BE2C (cell line): ENCODE data around the gene ADSS1.
A peak's percentile ranks its signal among the peaks of the same experiment; 100 is the strongest.

Experiments
- DNase-seq: peaks from one replicate; pipeline ENCODE4 v3.0.0-alpha.2; 2020
- H3K27me3 ChIP-seq: fragments of 250-450 bp; sonication (Bioruptor Pico); 2 replicates; pipeline ENCODE4 v1.5.1; 2020; ENCODE audit warnings: mild to moderate bottlenecking
- H3K36me3 ChIP-seq: fragments of 250-450 bp; sonication (Bioruptor Pico); 2 replicates; pipeline ENCODE4 v1.5.1; 2020; ENCODE audit warnings: mild to moderate bottlenecking
- H3K4me1 ChIP-seq: fragments of 250-450 bp; sonication (Bioruptor Pico); 2 replicates; pipeline ENCODE4 v1.5.1; 2020
- H3K4me3 ChIP-seq: 2 replicates; pipeline ENCODE4 v1.5.1; 2011; ENCODE audit warnings: low read depth, low read length
- H3K9me3 ChIP-seq: fragments of 250-450 bp; sonication (Bioruptor Pico); 2 replicates; pipeline ENCODE4 v1.5.1; 2020
- TF ChIP-seq, protein P1 (sequence below): IDR thresholded peaks from 2 replicates; pipeline ENCODE4 v1.5.1; 2012; ENCODE audit warnings: mild to moderate bottlenecking, low read depth, low read length

The ADSS1 gene

GRCh38 chr14:104793703-104793959 lies 69.6 kb downstream of the ADSS1 start:
- H3K4me3 ChIP-seq: peak overlapping the region; percentile 77
- peaks cover 23% of the 10 kb centered on the region for H3K36me3 ChIP-seq
- no peaks in the 10 kb centered on the region for H3K9me3 ChIP-seq
- peaks cover 20% of the 10 kb centered on the region for H3K4me1 ChIP-seq
- DNase-seq: no peak
- TF ChIP-seq, protein P1, sequence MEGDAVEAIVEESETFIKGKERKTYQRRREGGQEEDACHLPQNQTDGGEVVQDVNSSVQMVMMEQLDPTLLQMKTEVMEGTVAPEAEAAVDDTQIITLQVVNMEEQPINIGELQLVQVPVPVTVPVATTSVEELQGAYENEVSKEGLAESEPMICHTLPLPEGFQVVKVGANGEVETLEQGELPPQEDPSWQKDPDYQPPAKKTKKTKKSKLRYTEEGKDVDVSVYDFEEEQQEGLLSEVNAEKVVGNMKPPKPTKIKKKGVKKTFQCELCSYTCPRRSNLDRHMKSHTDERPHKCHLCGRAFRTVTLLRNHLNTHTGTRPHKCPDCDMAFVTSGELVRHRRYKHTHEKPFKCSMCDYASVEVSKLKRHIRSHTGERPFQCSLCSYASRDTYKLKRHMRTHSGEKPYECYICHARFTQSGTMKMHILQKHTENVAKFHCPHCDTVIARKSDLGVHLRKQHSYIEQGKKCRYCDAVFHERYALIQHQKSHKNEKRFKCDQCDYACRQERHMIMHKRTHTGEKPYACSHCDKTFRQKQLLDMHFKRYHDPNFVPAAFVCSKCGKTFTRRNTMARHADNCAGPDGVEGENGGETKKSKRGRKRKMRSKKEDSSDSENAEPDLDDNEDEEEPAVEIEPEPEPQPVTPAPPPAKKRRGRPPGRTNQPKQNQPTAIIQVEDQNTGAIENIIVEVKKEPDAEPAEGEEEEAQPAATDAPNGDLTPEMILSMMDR: no peak
- H3K27me3 ChIP-seq: no peaks in the 10 kb centered on the region

- Histone ChIP-seq H3K27me3 (no peaks in the 10 kb centered on the region), H3K4me3 (peak overlapping the region; percentile 77), H3K9me3 (no peaks in the 10 kb centered on the region), H3K4me1 (peaks cover 20% of the 10 kb centered on the region), H3K36me3 (peaks cover 21% of the 10 kb centered on the region)
- DNase-seq: peak; percentile 96
- TF ChIP-seq, protein P1: no peak
These were observed 70.1 kb downstream of the ADSS1 start for GRCh38 chr14:104794099-104794498.

- TF ChIP-seq, protein P1: no peak
- Histone ChIP-seq H3K27me3 (no peaks in the 10 kb centered on the region), H3K36me3 (peaks cover 21% of the 10 kb centered on the region), H3K4me1 (peaks cover 20% of the 10 kb centered on the region), H3K9me3 (no peaks in the 10 kb centered on the region), H3K4me3 (peak overlapping the region; percentile 77)
- DNase-seq: no peak
These were observed 70.6 kb downstream of the ADSS1 start for GRCh38 chr14:104794631-104794992.

- Histone ChIP-seq H3K4me1 (peaks cover 20% of the 10 kb centered on the region), H3K9me3 (no peaks in the 10 kb centered on the region), H3K4me3 (peak within 1 kb of the TSS; percentile 77), H3K27me3 (no peaks in the 10 kb centered on the region), H3K36me3 (peaks cover 21% of the 10 kb centered on the region)
- TF ChIP-seq, protein P1: no peak
- DNase-seq: no peak
These were observed 71.2 kb downstream of the ADSS1 start, which contains the start of gene AKT1 for GRCh38 chr14:104794993-104795780. TSS of gene AKT1 (minus strand) at chr14:104795748. CDS start at chr14:104792643, 3,105 bp downstream.

- peaks cover 4% of the 10 kb centered on the region for H3K27me3 ChIP-seq
- DNase-seq: peak; percentile 72
- peaks cover 20% of the 10 kb centered on the region for H3K4me1 ChIP-seq
- TF ChIP-seq, protein P1: no peak
- no peaks in the 10 kb centered on the region for H3K9me3 ChIP-seq
- H3K4me3 ChIP-seq: peak overlapping the region; percentile 41
- H3K36me3 ChIP-seq: peaks cover 14% of the 10 kb centered on the region
These were observed 72.0 kb downstream of the ADSS1 start for GRCh38 chr14:104795781-104796686.
